GM12873 (cell line): Measurements from ENCODE around the gene LOXHD1.

Experiments
- TF ChIP-seq, protein P1 (sequence below): IDR thresholded peaks from 2 replicates; pipeline ENCODE4 v1.5.1; 2012; ENCODE audit warnings: low read depth, mild to moderate bottlenecking, moderate library complexity, low read length, control low read depth; ENCODE audit not compliant: insufficient read depth; ENCODE audit errors: missing control alignments

LOXHD1 gene

DNA sequence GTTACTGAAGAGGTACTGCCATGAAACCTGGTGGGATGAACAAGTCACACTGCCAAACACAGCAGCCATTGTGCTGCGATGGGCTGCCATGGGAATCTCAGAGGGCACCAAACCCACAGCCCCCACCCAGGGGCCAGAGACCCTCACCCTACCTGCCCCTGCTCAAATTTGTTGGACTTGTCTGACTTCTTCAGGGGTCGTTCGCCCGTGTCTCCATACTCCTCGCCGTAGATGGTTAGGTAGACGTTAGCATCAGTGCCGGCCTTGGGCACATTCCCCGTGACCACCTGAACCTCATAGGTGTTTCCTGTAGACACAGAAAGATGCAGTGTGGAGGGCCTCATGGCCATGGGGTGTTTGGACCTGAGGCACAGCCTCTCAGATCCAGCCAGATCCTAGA is 97.7 kb downstream of the LOXHD1 start:
- TF ChIP-seq, protein P1, sequence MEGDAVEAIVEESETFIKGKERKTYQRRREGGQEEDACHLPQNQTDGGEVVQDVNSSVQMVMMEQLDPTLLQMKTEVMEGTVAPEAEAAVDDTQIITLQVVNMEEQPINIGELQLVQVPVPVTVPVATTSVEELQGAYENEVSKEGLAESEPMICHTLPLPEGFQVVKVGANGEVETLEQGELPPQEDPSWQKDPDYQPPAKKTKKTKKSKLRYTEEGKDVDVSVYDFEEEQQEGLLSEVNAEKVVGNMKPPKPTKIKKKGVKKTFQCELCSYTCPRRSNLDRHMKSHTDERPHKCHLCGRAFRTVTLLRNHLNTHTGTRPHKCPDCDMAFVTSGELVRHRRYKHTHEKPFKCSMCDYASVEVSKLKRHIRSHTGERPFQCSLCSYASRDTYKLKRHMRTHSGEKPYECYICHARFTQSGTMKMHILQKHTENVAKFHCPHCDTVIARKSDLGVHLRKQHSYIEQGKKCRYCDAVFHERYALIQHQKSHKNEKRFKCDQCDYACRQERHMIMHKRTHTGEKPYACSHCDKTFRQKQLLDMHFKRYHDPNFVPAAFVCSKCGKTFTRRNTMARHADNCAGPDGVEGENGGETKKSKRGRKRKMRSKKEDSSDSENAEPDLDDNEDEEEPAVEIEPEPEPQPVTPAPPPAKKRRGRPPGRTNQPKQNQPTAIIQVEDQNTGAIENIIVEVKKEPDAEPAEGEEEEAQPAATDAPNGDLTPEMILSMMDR, result no peak

DNA sequence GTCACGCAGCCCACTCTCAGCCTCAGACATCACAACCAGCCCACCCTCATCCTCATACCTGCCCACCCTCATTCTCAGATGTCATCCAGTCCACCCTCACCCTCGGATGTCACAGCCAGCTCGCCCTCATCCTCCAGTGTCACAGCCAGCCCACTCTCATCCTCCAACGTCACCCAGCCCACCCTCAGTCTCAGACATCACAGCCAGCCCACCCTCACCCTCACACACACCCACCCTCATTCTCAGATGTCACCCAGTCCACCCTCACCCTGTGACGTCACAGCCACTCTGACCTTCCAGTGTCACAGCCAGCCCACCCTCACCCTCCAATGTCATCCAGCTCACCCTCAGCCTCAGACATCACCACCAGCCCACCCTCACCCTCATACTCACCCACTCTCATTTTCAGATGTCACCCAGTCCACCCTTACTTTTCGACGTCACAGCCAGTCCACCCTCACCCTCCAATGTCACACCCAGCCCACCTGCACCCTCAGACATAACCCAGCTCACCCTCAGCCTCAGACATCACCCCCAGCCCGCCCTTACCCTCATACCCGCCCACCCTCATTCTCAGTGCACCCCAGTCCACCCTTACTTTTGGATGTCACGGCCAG is 100.3 kb downstream of the LOXHD1 start:
- TF ChIP-seq, protein P1, result no peak

DNA sequence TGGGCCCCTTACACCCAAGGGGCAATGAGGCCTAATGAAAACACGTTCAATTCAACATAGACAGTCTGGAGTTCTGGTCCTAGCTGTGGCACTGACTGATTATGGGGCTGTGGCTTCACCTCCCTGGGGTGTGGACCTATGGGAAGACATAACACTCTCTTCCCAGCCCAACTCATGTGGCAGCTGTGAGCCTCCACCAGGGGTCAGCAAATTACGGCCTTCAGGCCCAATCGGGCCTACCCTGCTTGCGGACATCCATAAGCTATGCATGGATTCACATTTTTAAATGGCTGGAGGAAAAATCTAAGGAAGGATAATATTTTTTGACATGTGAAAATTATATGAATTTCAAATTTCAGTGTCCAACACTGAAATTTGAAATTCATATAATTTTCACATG is 101.3 kb downstream of the LOXHD1 start:
- TF ChIP-seq, protein P1, result peak; percentile 67

DNA sequence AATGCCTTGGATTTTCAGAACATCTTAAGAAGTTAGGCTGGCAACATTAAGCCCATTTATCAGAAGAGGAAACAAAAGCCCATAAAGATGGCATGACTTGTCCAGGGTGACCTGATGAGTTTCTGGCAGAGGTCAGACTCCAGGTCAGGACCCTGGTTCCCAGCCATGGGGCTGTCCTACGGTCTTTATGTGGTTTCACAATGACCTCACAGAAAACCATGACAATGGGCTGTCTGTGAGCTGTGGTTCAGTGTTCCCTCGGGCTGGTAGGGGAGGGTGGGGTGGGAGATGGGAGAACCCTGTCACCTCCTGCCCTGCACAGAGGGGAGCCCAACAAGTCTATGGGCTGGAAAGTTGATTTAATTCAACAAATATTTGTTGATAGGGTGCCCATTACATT is 101.8 kb downstream of the LOXHD1 start:
- TF ChIP-seq, protein P1, result no peak

DNA sequence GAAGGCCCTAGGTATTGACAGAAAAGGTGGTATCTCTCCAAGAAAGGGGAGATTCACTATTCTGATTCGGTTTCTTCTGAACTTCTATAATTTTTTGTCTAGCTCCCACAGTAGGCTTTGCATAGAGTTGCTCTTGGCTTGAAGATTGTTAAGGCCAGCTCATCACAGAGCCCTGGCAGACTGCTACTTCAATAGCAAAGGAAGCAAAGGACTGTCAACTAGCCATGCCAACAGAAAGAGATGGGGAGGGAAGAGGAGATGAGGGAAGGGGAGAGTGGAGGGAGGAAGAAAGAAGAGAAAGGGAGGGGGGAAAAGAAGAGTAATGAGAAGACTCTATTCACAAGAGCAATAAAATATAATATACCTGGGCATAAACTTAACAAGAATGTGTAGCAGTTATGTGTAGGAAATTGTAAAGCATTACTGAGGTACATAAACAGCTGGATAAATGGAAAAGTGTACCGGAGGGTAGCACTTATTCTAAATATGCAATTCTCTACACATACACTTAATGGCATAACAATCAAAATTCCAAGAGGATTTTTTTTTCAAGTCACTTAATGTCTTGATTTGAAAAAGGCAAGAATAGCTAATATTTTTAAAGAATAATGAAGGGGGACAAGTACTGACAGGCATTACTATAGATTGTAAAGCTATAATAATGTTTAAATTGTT is 102.5 kb downstream of the LOXHD1 start:
- TF ChIP-seq, protein P1, result no peak

DNA sequence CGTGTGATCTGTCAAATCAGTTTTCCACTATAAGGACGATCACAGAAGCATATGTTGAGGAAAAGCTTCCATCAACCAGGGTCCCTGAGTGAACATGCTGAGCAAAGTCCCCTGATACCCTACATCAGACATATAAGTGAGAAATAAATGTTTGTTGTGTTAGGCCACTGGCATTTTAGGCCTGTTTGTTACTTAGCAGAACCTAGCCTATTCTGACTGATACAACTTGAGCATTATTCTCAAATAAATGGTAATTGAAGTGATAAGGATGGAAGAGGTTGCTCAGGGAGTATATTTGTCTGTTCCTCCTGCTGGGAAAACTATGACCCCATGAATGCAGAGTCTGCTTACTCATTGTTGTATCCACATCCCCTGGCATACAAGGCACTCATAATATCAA is 106.4 kb downstream of the LOXHD1 start:
- TF ChIP-seq, protein P1, result no peak

DNA sequence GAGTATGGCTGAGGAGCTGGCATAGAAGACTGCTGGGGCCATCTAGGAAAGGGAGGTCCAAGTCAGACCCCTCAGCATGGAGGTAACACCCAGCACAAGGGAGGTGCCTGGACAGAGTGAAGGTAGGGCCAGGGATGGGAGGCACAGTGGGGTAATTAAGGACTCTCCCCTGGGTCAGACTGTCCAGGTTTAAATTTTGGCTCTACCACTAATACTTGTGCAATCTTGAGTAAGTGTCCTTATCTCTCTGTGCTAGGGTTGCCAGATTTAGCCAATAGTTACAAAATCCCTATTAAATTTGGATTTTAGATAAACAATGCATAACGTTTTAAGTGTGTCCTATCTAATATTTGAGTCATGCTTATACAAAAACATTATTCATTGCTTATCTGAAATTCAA is 109.5 kb downstream of the LOXHD1 start:
- TF ChIP-seq, protein P1, result no peak
